H9 (cell line): ENCODE data around the gene RIGI. TPM values are rescaled to one million over a fixed set of nuclear protein-coding genes. Genes with fewer than 3 reads are reported as not detected.

Source experiments
- DNase-seq: peaks from one replicate; pipeline ENCODE4 v3.0.0-alpha.2; 2017
- H2AFZ ChIP-seq: one replicate; pipeline ENCODE4 v1.6.1; 2013; ENCODE audit warnings: mild to moderate bottlenecking, low read length, control low read depth, moderate library complexity
- H2AK5ac ChIP-seq: 2 replicates; pipeline ENCODE4 v1.6.1; 2013; ENCODE audit warnings: low read length, control low read depth, mixed read lengths; ENCODE audit not compliant: insufficient read length
- H2BK120ac ChIP-seq: one replicate; pipeline ENCODE4 v1.6.1; 2013; ENCODE audit warnings: low read depth, mild to moderate bottlenecking, low read length, control low read depth, inconsistent platforms; ENCODE audit not compliant: poor library complexity, severe bottlenecking
- H2BK12ac ChIP-seq: 2 replicates; pipeline ENCODE4 v1.6.1; 2013; ENCODE audit warnings: low read length, control low read depth, mixed read lengths, low read depth; ENCODE audit not compliant: insufficient read length
- H2BK15ac ChIP-seq: 2 replicates; pipeline ENCODE4 v1.6.1; 2013; ENCODE audit warnings: low read depth, low read length, control low read depth
- H2BK20ac ChIP-seq: one replicate; pipeline ENCODE4 v1.6.1; 2013; ENCODE audit warnings: low read depth, mild to moderate bottlenecking, low read length, control low read depth, inconsistent platforms; ENCODE audit not compliant: poor library complexity, severe bottlenecking
- H2BK5ac ChIP-seq: 2 replicates; pipeline ENCODE4 v1.6.1; 2013; ENCODE audit warnings: low read length, control low read depth, mixed read lengths; ENCODE audit not compliant: insufficient read length
- H3K14ac ChIP-seq: 2 replicates; pipeline ENCODE4 v1.6.1; 2013; ENCODE audit warnings: low read length, control low read depth; ENCODE audit not compliant: insufficient read depth
- H3K18ac ChIP-seq: 2 replicates; pipeline ENCODE4 v1.6.1; 2013; ENCODE audit warnings: low read depth, mild to moderate bottlenecking, mixed read lengths, low read length, control low read depth; ENCODE audit not compliant: insufficient read length
- H3K23ac ChIP-seq: 2 replicates; pipeline ENCODE4 v1.6.1; 2013; ENCODE audit warnings: low read length, control low read depth, mixed read lengths, low read depth; ENCODE audit not compliant: insufficient read length
- H3K23me2 ChIP-seq: 2 replicates; pipeline ENCODE4 v1.6.1; 2013; ENCODE audit warnings: low read depth, mild to moderate bottlenecking, mixed read lengths, low read length, control low read depth; ENCODE audit not compliant: insufficient read length, poor library complexity, severe bottlenecking
- H3K27ac ChIP-seq: 2 replicates; pipeline ENCODE4 v1.5.1; 2013; ENCODE audit warnings: low read length, control low read depth, mixed read lengths, low read depth; ENCODE audit not compliant: insufficient read length
- H3K27me3 ChIP-seq: 2 replicates; pipeline ENCODE4 v1.6.1; 2013; ENCODE audit warnings: low read length, control low read depth, inconsistent platforms; ENCODE audit not compliant: insufficient read depth
- H3K4ac ChIP-seq: 2 replicates; pipeline ENCODE4 v1.6.1; 2013; ENCODE audit warnings: low read depth, mild to moderate bottlenecking, control low read depth, inconsistent platforms, low read length, moderate library complexity
- H3K4me1 ChIP-seq: 2 replicates; pipeline ENCODE4 v1.6.1; 2013; ENCODE audit warnings: low read length, control low read depth, inconsistent platforms; ENCODE audit not compliant: insufficient read depth
- H3K4me2 ChIP-seq: 2 replicates; pipeline ENCODE4 v1.6.1; 2013; ENCODE audit warnings: low read length, control low read depth, mixed read lengths; ENCODE audit not compliant: insufficient read length, insufficient read depth
- H3K56ac ChIP-seq: 2 replicates; pipeline ENCODE4 v1.6.1; 2013; ENCODE audit warnings: low read depth, mild to moderate bottlenecking, mixed read lengths, low read length, control low read depth; ENCODE audit not compliant: insufficient read length
- H3K79me1 ChIP-seq: 2 replicates; pipeline ENCODE4 v1.6.1; 2013; ENCODE audit warnings: low read depth, mild to moderate bottlenecking, moderate library complexity, low read length, control low read depth, inconsistent platforms; ENCODE audit not compliant: insufficient read depth, poor library complexity, severe bottlenecking
- H3K79me2 ChIP-seq: 2 replicates; pipeline ENCODE4 v1.6.1; 2013; ENCODE audit warnings: low read length, control low read depth, inconsistent platforms; ENCODE audit not compliant: insufficient read depth
- H3K9ac ChIP-seq: 2 replicates; pipeline ENCODE4 v1.6.1; 2013; ENCODE audit warnings: low read length, control low read depth, mixed read lengths; ENCODE audit not compliant: insufficient read length; ENCODE audit errors: extremely low read depth
- H3K9me3 ChIP-seq: one replicate; pipeline ENCODE4 v1.6.1; 2013; ENCODE audit warnings: low read depth, low read length, inconsistent platforms; ENCODE audit not compliant: control insufficient read depth
- H3T11ph ChIP-seq: one replicate; pipeline ENCODE4 v1.6.1; 2013; ENCODE audit warnings: mild to moderate bottlenecking, low read length, control low read depth, inconsistent platforms
- H4K20me1 ChIP-seq: one replicate; pipeline ENCODE4 v1.6.1; 2013; ENCODE audit not compliant: control insufficient read depth, insufficient read length, insufficient read depth
- H4K5ac ChIP-seq: 2 replicates; pipeline ENCODE4 v1.6.1; 2013; ENCODE audit warnings: low read depth, mild to moderate bottlenecking, mixed read lengths, low read length, control low read depth; ENCODE audit not compliant: insufficient read length
- H4K8ac ChIP-seq: replicated peaks from 2 replicates; pipeline ENCODE4 v1.6.1; 2013; ENCODE audit warnings: low read length, control low read depth, mixed read lengths, low read depth; ENCODE audit not compliant: insufficient read length
- H4K91ac ChIP-seq: 2 replicates; pipeline ENCODE4 v1.6.1; 2013; ENCODE audit warnings: low read depth, mild to moderate bottlenecking, moderate library complexity, mixed read lengths, low read length, control low read depth; ENCODE audit not compliant: insufficient read length
- H3K27ac Mint-ChIP-seq, 3 experiments: 2 replicates in 2 of 3; 3 replicates in 1 of 3; pipeline ENCODE4 v1.8.0; 2020 to 2021; ENCODE audit warnings: mixed read lengths in 3 of 3, mild to moderate bottlenecking in 1 of 3, moderate library complexity in 1 of 3
- H3K27me3 Mint-ChIP-seq: 2 replicates; pipeline ENCODE4 v1.8.0; 2021; ENCODE audit warnings: low read depth, mild to moderate bottlenecking, moderate library complexity, mixed read lengths
- H3K36me3 Mint-ChIP-seq, 3 experiments: 2 replicates in 2 of 3; 3 replicates in 1 of 3; pipeline ENCODE4 v1.8.0; 2020 to 2021; ENCODE audit warnings: low read depth in 3 of 3, mixed read lengths in 3 of 3; ENCODE audit not compliant: insufficient read depth in 1 of 3
- H3K4me1 Mint-ChIP-seq, 2 experiments: 2 replicates each; pipeline ENCODE4 v1.8.0; 2020; ENCODE audit warnings: mixed read lengths in 2 of 2
- H3K4me3 Mint-ChIP-seq, 2 experiments: 2 replicates in 1 of 2; 3 replicates in 1 of 2; pipeline ENCODE4 v1.8.0; 2020 to 2021; ENCODE audit warnings: mild to moderate bottlenecking in 2 of 2, mixed read lengths in 2 of 2, moderate library complexity in 1 of 2
- H3K9me3 Mint-ChIP-seq, 2 experiments: 2 replicates in 1 of 2; 3 replicates in 1 of 2; pipeline ENCODE4 v1.8.0; 2020; ENCODE audit warnings: mild to moderate bottlenecking in 2 of 2, mixed read lengths in 2 of 2, moderate library complexity in 1 of 2
- CTCF ChIP-seq: fragments of 200-600 bp; sonication (generic); conservative IDR thresholded peaks from 3 replicates; pipeline ENCODE4 v1.8.0; 2021; ENCODE audit warnings: antibody characterized with exemption, mild to moderate bottlenecking
- WGBS: extraction: QIAGEN DNeasy Blood & Tissue Kit; methylation state at CpG from one replicate; pipeline ENCODE4 v1.1.7; 2013; ENCODE audit warnings: missing lambda C conversion rate, low lambda C conversion rate, mixed read lengths; ENCODE audit not compliant: insufficient read length; ENCODE audit errors: extremely low coverage; 5-methylcytosine and 5-hydroxymethylcytosine counted together
- total RNA-seq: library from RNA; stranded (reverse); gene quantifications from 2 replicates; pipeline ENCODE4 v1.2.1, GENCODE V29; 2021

Gene RIGI
- total RNA-seq, 1 experiment from 2014 or later, result 4.1 TPM

GRCh38 chr9:32573821-32574220, 47.8 kb upstream of the RIGI start:
- Histone ChIP-seq H3K79me1 (peaks cover 3% of the 10 kb centered on the region), H3K4me1 (no peaks in the 10 kb centered on the region), H3K23me2 (peaks cover 5% of the 10 kb centered on the region), H3K18ac (no peak overlapping the region), H3K23ac (no peak overlapping the region), H3K27me3 (no peaks in the 10 kb centered on the region), H2AFZ (no peak overlapping the region), H2BK5ac (no peak overlapping the region), H3K4ac (no peak overlapping the region), H3K56ac (no peak overlapping the region), H2BK20ac (no peak overlapping the region), H2AK5ac (no peak overlapping the region), H3K14ac (no peak overlapping the region), H4K5ac (no peak overlapping the region), H4K20me1 (no peaks in the 10 kb centered on the region), H4K8ac (no peak overlapping the region), H3K9me3 (no peaks in the 10 kb centered on the region), H4K91ac (no peak overlapping the region), H3K9ac (no peak overlapping the region), H2BK12ac (no peak overlapping the region), H3K4me2 (no peak overlapping the region), H2BK120ac (no peak overlapping the region), H3K27ac (no peak overlapping the region), H3K79me2 (peaks cover 9% of the 10 kb centered on the region; the same call in 1 of the 2 replicates), H3T11ph (no peak overlapping the region), H2BK15ac (no peak overlapping the region)
- H3K4me1 Mint-ChIP-seq, result peaks cover 9 to 15% of the 10 kb centered on the region in 2 experiments
- DNase-seq, result no peak
- TF ChIP-seq CTCF, result no peak
- H3K27ac Mint-ChIP-seq, result peak overlapping the region in 1 of 3 experiments; percentile 98; a peak in 2 of 7 replicates
- WGBS, result no CpG with 5 or more reads among the region's 7 CpGs
- H3K27me3 Mint-ChIP-seq, result peaks cover 1% of the 10 kb centered on the region; the same call in 1 of the 2 replicates
- H3K9me3 Mint-ChIP-seq, result no peaks in the 10 kb centered on the region
- H3K4me3 Mint-ChIP-seq, result peak overlapping the region; percentile 99 to 100
- peaks cover 5 to 6% (median 6%) of the 10 kb centered on the region in 3 experiments; a peak in 6 of 7 replicates for H3K36me3 Mint-ChIP-seq
